ENCODE results near the gene RIC3.

RIC3 gene

GRCh38 chr11:8096575-8096974 lies 72.2 kb downstream of the RIC3 start:
- Histone ChIP-seq H3K27ac (no peak overlapping the region), H3K4me1 (ENCODE audit: control insufficient read depth in 1 of 2, insufficient read depth in 1 of 2, low read depth in 1 of 2, low read length in 1 of 2) (no peaks in the 10 kb centered on the region), H3K9me3 (no peaks in the 10 kb centered on the region), H3K27me3 (no peaks in the 10 kb centered on the region), H3K4me3 (ENCODE audit: low read depth in 1 of 2, low read length in 1 of 2) (no peak overlapping the region), H3K36me3 (no peaks in the 10 kb centered on the region)
- no peak for TF ChIP-seq CTCF (IDR thresholded peaks at IDR 0.05)

GRCh38 chr11:8095806-8096522 lies 72.9 kb downstream of the RIC3 start:
- H3K27me3 ChIP-seq, result no peaks in the 10 kb centered on the region
- H3K4me1 ChIP-seq (ENCODE audit: control insufficient read depth in 1 of 2, insufficient read depth in 1 of 2, low read depth in 1 of 2, low read length in 1 of 2), result no peaks in the 10 kb centered on the region
- H3K9me3 ChIP-seq, result no peaks in the 10 kb centered on the region
- no peak for TF ChIP-seq CTCF (IDR thresholded peaks at IDR 0.05)
- H3K36me3 ChIP-seq, result no peaks in the 10 kb centered on the region
- H3K4me3 ChIP-seq (ENCODE audit: low read depth in 1 of 2, low read length in 1 of 2), result no peak overlapping the region
- no peak overlapping the region for H3K27ac ChIP-seq

GRCh38 chr11:8095371-8095770 lies 73.5 kb downstream of the RIC3 start:
- Histone ChIP-seq H3K27me3 (no peaks in the 10 kb centered on the region), H3K9me3 (no peaks in the 10 kb centered on the region), H3K4me1 (ENCODE audit: control insufficient read depth in 1 of 2, insufficient read depth in 1 of 2, low read depth in 1 of 2, low read length in 1 of 2) (no peaks in the 10 kb centered on the region), H3K27ac (no peak overlapping the region), H3K4me3 (ENCODE audit: low read depth in 1 of 2, low read length in 1 of 2) (no peak overlapping the region), H3K36me3 (no peaks in the 10 kb centered on the region)
- TF ChIP-seq CTCF (IDR thresholded peaks at IDR 0.05), result no peak

GRCh38 chr11:8094656-8095055 lies 74.2 kb downstream of the RIC3 start:
- Histone ChIP-seq H3K4me3 (ENCODE audit: low read depth in 1 of 2, low read length in 1 of 2) (no peak overlapping the region), H3K27ac (no peak overlapping the region), H3K9me3 (no peaks in the 10 kb centered on the region), H3K36me3 (no peaks in the 10 kb centered on the region), H3K4me1 (ENCODE audit: control insufficient read depth in 1 of 2, insufficient read depth in 1 of 2, low read depth in 1 of 2, low read length in 1 of 2) (no peaks in the 10 kb centered on the region), H3K27me3 (no peaks in the 10 kb centered on the region)
- TF ChIP-seq CTCF (IDR thresholded peaks at IDR 0.05), result no peak

GRCh38 chr11:8093931-8094575 lies 74.8 kb downstream of the RIC3 start:
- Histone ChIP-seq H3K27me3 (no peaks in the 10 kb centered on the region), H3K4me3 (ENCODE audit: low read depth in 1 of 2, low read length in 1 of 2) (no peak overlapping the region), H3K27ac (no peak overlapping the region), H3K36me3 (no peaks in the 10 kb centered on the region), H3K4me1 (ENCODE audit: control insufficient read depth in 1 of 2, insufficient read depth in 1 of 2, low read depth in 1 of 2, low read length in 1 of 2) (no peaks in the 10 kb centered on the region), H3K9me3 (no peaks in the 10 kb centered on the region)
- TF ChIP-seq CTCF (IDR thresholded peaks at IDR 0.05), result no peak
